GM12874 (cell line): ENCODE measurements around the gene TNRC6C.

Experiments
- CTCF ChIP-seq: IDR thresholded peaks from 2 replicates; pipeline ENCODE4 v1.5.1; 2011; ENCODE audit warnings: low read depth, mild to moderate bottlenecking, control low read depth, low read length, moderate library complexity; ENCODE audit not compliant: insufficient read depth

TNRC6C gene

DNA sequence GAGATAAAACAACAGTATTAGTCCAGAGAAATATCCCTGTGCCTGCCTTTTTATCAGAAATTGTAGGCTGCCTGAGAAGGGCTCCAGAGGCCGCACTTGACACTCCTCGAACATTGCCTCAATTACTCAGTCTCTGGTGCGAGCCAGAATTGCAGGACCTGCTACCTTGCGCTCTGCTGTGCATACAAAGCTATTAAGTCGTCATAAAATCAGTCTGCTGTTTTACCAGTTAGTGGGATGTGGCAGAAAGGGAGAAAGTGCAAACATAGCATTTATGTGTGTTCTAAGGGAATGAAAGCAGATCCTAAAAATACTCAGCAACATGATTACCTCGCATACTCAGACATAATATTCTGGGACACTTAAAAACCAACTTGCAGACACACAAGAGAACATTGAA, 99.5 kb downstream of the TNRC6C start:
- no peak for TF ChIP-seq CTCF

DNA sequence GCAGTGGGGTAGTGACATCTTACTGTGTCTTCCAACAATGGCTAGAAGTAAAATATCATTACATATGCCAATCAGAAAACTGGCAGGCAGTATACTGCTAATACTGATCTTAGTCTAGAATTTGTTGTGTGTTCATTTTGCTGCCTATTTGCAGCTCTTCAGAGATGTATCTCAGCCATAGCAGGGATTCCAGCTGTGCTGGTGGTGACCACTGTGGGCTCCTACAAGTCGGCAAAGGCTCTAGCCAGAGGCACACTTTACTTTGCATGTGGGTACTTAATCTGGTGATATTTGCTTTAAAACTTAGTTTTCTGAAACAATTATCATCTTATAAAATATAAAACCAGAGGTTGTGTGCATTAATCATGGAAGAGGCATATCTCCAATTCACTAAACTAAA, 100.1 kb downstream of the TNRC6C start:
- TF ChIP-seq CTCF = no peak

- no peak for TF ChIP-seq CTCF
These were observed 104.1 kb downstream of the TNRC6C start for GRCh38 chr17:78062596-78062995.

GRCh38 chr17:78063489-78063888, 105.0 kb downstream of the TNRC6C start:
- no peak for TF ChIP-seq CTCF

GRCh38 chr17:78064708-78065107, 106.2 kb downstream of the TNRC6C start:
- TF ChIP-seq CTCF = no peak

DNA sequence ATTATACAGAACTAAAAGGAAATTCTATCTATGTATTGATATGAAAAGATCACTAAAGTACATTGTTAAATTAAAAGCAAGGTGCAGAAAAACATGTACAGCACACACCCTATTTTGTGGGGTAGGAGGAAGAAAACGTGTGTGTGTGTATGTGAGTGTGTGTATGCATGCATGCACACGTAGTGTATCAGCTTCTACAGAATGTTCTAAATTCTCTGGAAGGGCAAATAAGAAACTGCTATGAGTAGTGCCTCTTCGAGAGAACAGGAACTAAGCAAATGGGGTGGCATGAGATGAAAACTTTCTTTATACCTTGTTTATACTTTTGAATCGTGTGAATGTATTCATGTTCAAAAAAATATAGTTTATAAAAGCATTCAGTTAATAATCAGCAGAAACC, 111.2 kb downstream of the TNRC6C start:
- TF ChIP-seq CTCF = no peak

- TF ChIP-seq CTCF = no peak
These were observed 114.5 kb downstream of the TNRC6C start for GRCh38 chr17:78072961-78073360.

- no peak for TF ChIP-seq CTCF
These were observed 116.5 kb downstream of the TNRC6C start for GRCh38 chr17:78075011-78075410.
